Endothelial cell of umbilical vein (primary cell): ENCODE measurements around the gene LSM14B. TPM values are rescaled to one million over a fixed set of nuclear protein-coding genes. Genes with fewer than 3 reads are reported as not detected.
"Not testable (repeated sequence)": the region's sequence is repeated elsewhere in the genome, so short reads cannot be mapped to it uniquely, and the experiment has no call there.

ENCODE experiments used
- BruUV-seq: library from RNA; stranded (reverse); fragments of 400-500 nt; replicated peaks from 2 replicates; lab custom pipeline; 2021; lab: Mats Ljungman, UMichigan
- CTCF ChIA-PET: fragments of 300-600, 350-600 bp; sonication (Branson Sonifier 250); formaldehyde crosslinking; loops from one replicate; lab custom pipeline; 2021; ENCODE audit warnings: antibody characterized with exemption, inconsistent platforms; lab: Charles Lee
- POLR2A ChIA-PET: fragments of 300-600, 350-600 bp; sonication (Branson Sonifier 250); formaldehyde crosslinking; loops from one replicate; lab custom pipeline; 2021; ENCODE audit warnings: antibody characterized with exemption, inconsistent platforms; lab: Charles Lee
- DNase-seq: peaks from one replicate; pipeline ENCODE4 v3.0.0-alpha.2; 2011; ENCODE audit warnings: low read depth, low spot score
- FAIRE-seq: peaks from 2 replicates; lab custom pipeline; 2011; peaks lifted over from hg19 to GRCh38; lab: Jason Lieb, UNC
- H2AFZ ChIP-seq: 2 replicates; pipeline ENCODE4 v1.6.0; 2012; ENCODE audit warnings: low read depth, low read length, control low read depth, inconsistent platforms
- H3K27ac ChIP-seq: 2 replicates; pipeline ENCODE4 v1.5.1; 2011; ENCODE audit warnings: low read depth, mild to moderate bottlenecking, control low read depth, low read length, moderate library complexity; ENCODE audit not compliant: insufficient read depth
- H3K27me3 ChIP-seq, 2 experiments: 2 replicates each; pipeline versions ENCODE4 v1.6.0 to v1.6.1; 2011; ENCODE audit warnings: low read length in 2 of 2, mixed read lengths in 1 of 2; ENCODE audit not compliant: control insufficient read depth in 2 of 2, insufficient read depth in 2 of 2
- H3K36me3 ChIP-seq, 2 experiments: 2 replicates in 1 of 2; 3 replicates in 1 of 2; pipeline ENCODE4 v1.5.1; 2011; ENCODE audit warnings: low read length in 2 of 2, mild to moderate bottlenecking in 1 of 2, moderate library complexity in 1 of 2; ENCODE audit not compliant: control insufficient read depth in 2 of 2, insufficient read depth in 2 of 2; ENCODE audit errors: extremely low read depth in 1 of 2
- H3K4me1 ChIP-seq: 3 replicates; pipeline ENCODE4 v1.5.1; 2011; ENCODE audit warnings: mild to moderate bottlenecking, low read length; ENCODE audit not compliant: control insufficient read depth, insufficient read depth; ENCODE audit errors: extremely low read depth
- H3K4me2 ChIP-seq: 2 replicates; pipeline ENCODE4 v1.6.1; 2011; ENCODE audit warnings: low read length, control low read depth, mixed read lengths; ENCODE audit not compliant: insufficient read depth
- H3K4me3 ChIP-seq, 3 experiments: fragments of 200-600 bp in 1 of 3; sonication (generic), shearing (Covaris generic) in 1 of 3; replicated peaks in 1 of 3; 2 replicates each; pipeline ENCODE4 v1.5.1; 2011 to 2016; ENCODE audit warnings: control low read depth in 3 of 3, low read length in 3 of 3, mild to moderate bottlenecking in 2 of 3, inconsistent platforms in 1 of 3, low read depth in 1 of 3, moderate library complexity in 1 of 3; ENCODE audit not compliant: insufficient read depth in 1 of 3
- H3K79me2 ChIP-seq: 2 replicates; pipeline ENCODE4 v1.6.0; 2012; ENCODE audit warnings: low read length, inconsistent platforms; ENCODE audit not compliant: control insufficient read depth, insufficient read depth
- H3K9ac ChIP-seq: replicated peaks from 2 replicates; pipeline ENCODE3; 2011; ENCODE audit warnings: low read length, control low read depth; ENCODE audit not compliant: insufficient read depth; ENCODE audit errors: extremely low read depth
- H3K9me1 ChIP-seq: replicated peaks from 3 replicates; pipeline ENCODE4 v1.6.0; 2011; ENCODE audit warnings: mild to moderate bottlenecking, low read length; ENCODE audit not compliant: control insufficient read depth, insufficient read depth; ENCODE audit errors: extremely low read depth
- H3K9me3 ChIP-seq: replicated peaks from 2 replicates; pipeline ENCODE4 v1.5.1; 2012; ENCODE audit warnings: low read length, inconsistent platforms; ENCODE audit not compliant: control insufficient read depth, insufficient read depth
- H4K20me1 ChIP-seq: replicated peaks from 2 replicates; pipeline ENCODE3; 2011; ENCODE audit warnings: mild to moderate bottlenecking, low read length; ENCODE audit not compliant: control insufficient read depth, insufficient read depth; ENCODE audit errors: extremely low read depth
- CTCF ChIP-seq, 2 donors: IDR thresholded peaks; 1 replicate in 1 of 2; 2 replicates in 1 of 2; pipeline ENCODE4 v1.5.1; 2011; ENCODE audit warnings: low read length in 2 of 2, mild to moderate bottlenecking in 2 of 2, moderate library complexity in 2 of 2, control low read depth in 1 of 2, inconsistent platforms in 1 of 2, low read depth in 1 of 2; ENCODE audit not compliant: insufficient read depth in 1 of 2; ENCODE audit errors: extremely low read depth in 1 of 2
- EZH2 ChIP-seq: IDR thresholded peaks from 2 replicates; pipeline ENCODE4 v1.6.1; 2012; ENCODE audit warnings: borderline replicate concordance, low read depth, mild to moderate bottlenecking, moderate library complexity, low read length, inconsistent platforms; ENCODE audit not compliant: severe bottlenecking
- FOS ChIP-seq: IDR thresholded peaks from 2 replicates; pipeline ENCODE4 v1.6.1; 2011; ENCODE audit warnings: mild to moderate bottlenecking, low read length, moderate library complexity, borderline replicate concordance; ENCODE audit not compliant: insufficient read depth
- GATA2 ChIP-seq: IDR thresholded peaks from 2 replicates; pipeline ENCODE4 v1.7.0; 2011; ENCODE audit warnings: low read depth, mild to moderate bottlenecking, moderate library complexity, mixed read lengths, low read length; ENCODE audit not compliant: insufficient read length, insufficient read depth
- JUN ChIP-seq: IDR thresholded peaks from 2 replicates; pipeline ENCODE4 v1.6.1; 2011; ENCODE audit warnings: borderline replicate concordance, low read depth; ENCODE audit not compliant: insufficient read length, insufficient read depth
- MYC ChIP-seq: IDR thresholded peaks from one replicate; pipeline ENCODE4 v1.6.1; 2011; ENCODE audit warnings: mild to moderate bottlenecking, low read depth, low read length
- POLR2A ChIP-seq: IDR thresholded peaks from 2 replicates; pipeline ENCODE4 v1.6.1; 2012; ENCODE audit warnings: low read depth, mild to moderate bottlenecking, control low read depth, low read length
- POLR2AphosphoS5 ChIP-seq: IDR thresholded peaks from 2 replicates; pipeline ENCODE4 v1.6.1; 2012; ENCODE audit warnings: low read depth, mild to moderate bottlenecking, control low read depth, low read length, moderate library complexity; ENCODE audit not compliant: insufficient read depth
- dilution Hi-C: fragments of 300-500 bp; cut with MboI; formaldehyde crosslinking; loops from one replicate; pipeline ENCODE4 v1.15.0; 2019; ENCODE audit warnings: low sequenced_read_pairs; ENCODE audit not compliant: extremely low pct_ligation_motif_present
- intact Hi-C: fragments of 100-400 bp; cut with micrococcal nuclease; formaldehyde crosslinking; loops from one replicate; pipeline ENCODE4 v1.10.0; 2022
- polyA plus RNA-seq, 4 experiments: library from polyadenylated mRNA; depleted of rRNA in 3 of 4; stranded (reverse) in 3 of 4; unstranded in 1 of 4; fragments of >200 nt; gene quantifications; 2 replicates each; pipeline versions ENCODE4 v1.2.1 to v1.2.3, GENCODE V29; 2011 to 2012; ENCODE audit warnings: missing spikeins in 1 of 4
- total RNA-seq: library from RNA; stranded (reverse); gene quantifications from 2 replicates; pipeline ENCODE4 v1.2.3, GENCODE V29; 2021
- TF ChIP-seq, protein P1 (sequence below): IDR thresholded peaks from 2 replicates; pipeline ENCODE4 v1.6.1; 2011; ENCODE audit not compliant: insufficient read depth, insufficient read length

The LSM14B gene
- total and polyA plus RNA-seq, 2 donors (not counting 3 experiments of a cell fraction or from before 2014, with no cell fraction given) = 32.5 to 34.0 TPM

DNA sequence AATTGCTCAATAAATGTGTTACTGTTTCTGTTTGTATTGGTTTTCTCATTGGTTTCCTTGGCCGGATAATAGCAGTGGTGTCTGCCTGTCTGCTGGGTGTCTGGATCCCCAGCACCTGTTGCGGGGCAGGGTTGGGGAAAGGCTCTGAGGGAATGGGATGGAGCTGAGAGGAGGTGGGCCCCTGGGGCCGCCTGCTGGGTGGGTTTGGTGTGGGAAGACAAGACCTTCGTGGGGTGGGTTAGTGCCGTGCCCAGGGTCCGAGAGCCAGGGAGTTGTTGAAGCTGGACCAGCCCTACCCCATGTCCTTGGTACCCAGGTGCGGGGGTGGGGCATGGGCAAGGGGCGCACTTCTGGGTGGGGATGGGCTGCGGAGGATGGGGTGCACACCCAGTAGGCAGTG is 25.3 kb downstream of the LSM14B start:
- no peak for DNase-seq
- Histone ChIP-seq H3K4me1 (peaks cover 8% of the 10 kb centered on the region), H2AFZ (no peak overlapping the region), H3K9me1 (no peaks in the 10 kb centered on the region), H3K79me2 (peaks cover 87% of the 10 kb centered on the region), H3K4me3 (no peak overlapping the region), H3K36me3 (peaks cover 0 to 2% of the 10 kb centered on the region in 2 experiments), H3K27me3 (no peaks in the 10 kb centered on the region), H4K20me1 (peaks cover 3% of the 10 kb centered on the region), H3K9me3 (no peaks in the 10 kb centered on the region), H3K4me2 (no peak overlapping the region), H3K9ac (no peak overlapping the region), H3K27ac (no peak overlapping the region)
- BruUV-seq = no TSS peak
- intact Hi-C loops (no loop called here), dilution Hi-C loops (no loop called here)
- no peak for FAIRE-seq
- ChIA-PET CTCF (no interaction called here), POLR2A (no interaction called here)
- no peak for TF ChIP-seq EZH2
- no peak for TF ChIP-seq POLR2AphosphoS5
- TF ChIP-seq, protein P1, sequence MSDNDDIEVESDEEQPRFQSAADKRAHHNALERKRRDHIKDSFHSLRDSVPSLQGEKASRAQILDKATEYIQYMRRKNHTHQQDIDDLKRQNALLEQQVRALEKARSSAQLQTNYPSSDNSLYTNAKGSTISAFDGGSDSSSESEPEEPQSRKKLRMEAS = no peak
- TF ChIP-seq GATA2 = no peak
- no peak for TF ChIP-seq JUN
- no peak for TF ChIP-seq POLR2A
- TF ChIP-seq MYC = no peak
- no peak for TF ChIP-seq CTCF (IDR thresholded peaks at IDR 0.05; ENCODE audit: extremely low read depth in 1 of 2, insufficient read depth in 1 of 2, low read depth in 1 of 2, low read length in 2 of 2)
- no peak for TF ChIP-seq FOS

- H3K36me3 ChIP-seq, H3K4me3 ChIP-seq, H3K27me3 ChIP-seq, H3K9ac ChIP-seq, H3K9me3 ChIP-seq, DNase-seq, dilution Hi-C loops, BruUV-seq, POLR2A ChIA-PET, H3K9me1 ChIP-seq, H2AFZ ChIP-seq, H4K20me1 ChIP-seq, H3K4me2 ChIP-seq, CTCF ChIA-PET, intact Hi-C loops, H3K27ac ChIP-seq, FAIRE-seq, H3K4me1 ChIP-seq: not testable (repeated sequence)
- peaks cover 86% of the 10 kb centered on the region for H3K79me2 ChIP-seq
Measured at GRCh38 chr20:62148383-62148782, 26.1 kb downstream of the LSM14B start.
